GM21737 (cell line): ENCODE data around the gene SNRNP200.

ENCODE experiments used
- ATAC-seq: cut with Tn5 transposase; IDR thresholded peaks from one replicate; pipeline ENCODE4 v1.9.1; 2021; ENCODE audit warnings: mild to moderate bottlenecking, moderate library complexity; ENCODE audit not compliant: unreplicated experiment

Gene SNRNP200

GRCh38 chr2:96253006-96253405 is 52.3 kb downstream of the SNRNP200 start:
- ATAC-seq, result no peak

- no peak for ATAC-seq
Measured at GRCh38 chr2:96252526-96252925, 52.8 kb downstream of the SNRNP200 start.

GRCh38 chr2:96251721-96252292 is 53.5 kb downstream of the SNRNP200 start:
- no peak for ATAC-seq

- no peak for ATAC-seq
Measured at GRCh38 chr2:96250188-96250587, 55.2 kb downstream of the SNRNP200 start.

- no peak for ATAC-seq
Measured at GRCh38 chr2:96249654-96250053, 55.7 kb downstream of the SNRNP200 start.

- no peak for ATAC-seq
Measured at GRCh38 chr2:96248624-96249023, 56.7 kb downstream of the SNRNP200 start.

GRCh38 chr2:96247896-96248295 is 57.5 kb downstream of the SNRNP200 start:
- ATAC-seq, result no peak

GRCh38 chr2:96247009-96247408 is 58.3 kb downstream of the SNRNP200 start:
- no peak for ATAC-seq

GRCh38 chr2:96245609-96246390 is 59.5 kb downstream of the SNRNP200 start:
- no peak for ATAC-seq

- no peak for ATAC-seq
Measured at GRCh38 chr2:96243843-96244242, 61.5 kb downstream of the SNRNP200 start.

GRCh38 chr2:96241900-96242611 is 63.3 kb downstream of the SNRNP200 start:
- peak; percentile 90 for ATAC-seq

- ATAC-seq, result no peak
Measured at GRCh38 chr2:96241227-96241626, 64.1 kb downstream of the SNRNP200 start.

- ATAC-seq, result no peak
Measured at GRCh38 chr2:96240341-96241038, 64.9 kb downstream of the SNRNP200 start.

- no peak for ATAC-seq
Measured at GRCh38 chr2:96239745-96240264, 65.5 kb downstream of the SNRNP200 start.

- no peak for ATAC-seq
Measured at GRCh38 chr2:96239091-96239490, 66.3 kb downstream of the SNRNP200 start.

- ATAC-seq, result no peak
Measured at GRCh38 chr2:96238266-96238665, 67.1 kb downstream of the SNRNP200 start.

- ATAC-seq, result no peak
Measured at GRCh38 chr2:96236882-96237281, 68.5 kb downstream of the SNRNP200 start.

GRCh38 chr2:96233880-96234316 is 71.4 kb downstream of the SNRNP200 start:
- ATAC-seq, result peak; percentile 91

GRCh38 chr2:96233436-96233835 is 71.9 kb downstream of the SNRNP200 start:
- ATAC-seq, result no peak

GRCh38 chr2:96231316-96231715 is 74.0 kb downstream of the SNRNP200 start:
- no peak for ATAC-seq

GRCh38 chr2:96225016-96225533 is 80.3 kb downstream of the SNRNP200 start:
- ATAC-seq, result peak; percentile 78
